Spleen (tissue), 11 donors: Measurements from ENCODE around the gene FCGR2B. TPM values are rescaled to one million over a fixed set of nuclear protein-coding genes. Genes with fewer than 3 reads are reported as not detected.

ENCODE experiments used
- DNase-seq: peaks from one replicate; pipeline ENCODE4 v3.0.0-alpha.2; 2020
- H3K27ac ChIP-seq, 8 donors: fragments of 200-600 bp; sonication (generic) in 7 of 8; 1 replicate in 4 of 8; 2 replicates in 4 of 8; pipeline versions ENCODE4 v1.5.0 to v1.8.0; 2016 to 2021; ENCODE audit warnings: inconsistent platforms in 4 of 8, mild to moderate bottlenecking in 4 of 8, moderate library complexity in 1 of 8
- H3K27me3 ChIP-seq, 7 donors: fragments of 200-600 bp; sonication (generic) in 6 of 7; replicated peaks in 1 of 7; 1 replicate in 4 of 7; 2 replicates in 3 of 7; pipeline versions ENCODE4 v1.5.0 to v1.8.0; 2016 to 2021; ENCODE audit warnings: inconsistent platforms in 3 of 7, mild to moderate bottlenecking in 1 of 7
- H3K36me3 ChIP-seq, 6 donors: fragments of 200-600 bp; sonication (generic) in 5 of 6; 1 replicate in 4 of 6; 2 replicates in 2 of 6; pipeline versions ENCODE4 v1.5.0 to v1.8.0; 2016 to 2021; ENCODE audit warnings: inconsistent platforms in 2 of 6
- H3K4me1 ChIP-seq, 6 donors: fragments of 200-600 bp; sonication (generic) in 5 of 6; 1 replicate in 3 of 6; 2 replicates in 3 of 6; pipeline versions ENCODE4 v1.5.0 to v1.8.0; 2016 to 2021; ENCODE audit warnings: inconsistent platforms in 3 of 6
- H3K4me3 ChIP-seq, 8 donors: fragments of 200-600 bp; sonication (generic) in 7 of 8; 1 replicate in 4 of 8; 2 replicates in 4 of 8; pipeline versions ENCODE4 v1.5.0 to v1.8.0; 2016 to 2021; ENCODE audit warnings: inconsistent platforms in 4 of 8, mild to moderate bottlenecking in 4 of 8, moderate library complexity in 2 of 8
- H3K9me3 ChIP-seq, 8 donors: fragments of 200-600 bp; sonication (generic) in 7 of 8; 1 replicate in 4 of 8; 2 replicates in 4 of 8; pipeline versions ENCODE4 v1.5.0 to v1.8.0; 2016 to 2021; ENCODE audit warnings: inconsistent platforms in 4 of 8
- POLR2A ChIP-seq, 3 donors: fragments of 450-650 bp; IDR thresholded peaks; one replicate each; pipeline ENCODE4 v1.5.1; 2017; ENCODE audit warnings: antibody characterized with exemption in 3 of 3, mild to moderate bottlenecking in 1 of 3
- POLR2AphosphoS5 ChIP-seq, 3 donors: sonication (generic); formaldehyde crosslinking; IDR thresholded peaks; one replicate each; pipeline ENCODE4 v1.5.1; 2017; ENCODE audit warnings: antibody characterized with exemption in 3 of 3
- WGBS, 5 donors: extraction: QIAGEN DNeasy Blood & Tissue Kit in 3 of 5; methylation state at CpG; one replicate each; pipeline versions ENCODE4 v1.1.5 to v1.1.7; 2013 to 2018; 5-methylcytosine and 5-hydroxymethylcytosine counted together
- intact Hi-C: fragments of 100-400 bp; cut with DNase I; formaldehyde crosslinking; loops from one replicate; pipeline ENCODE4 v1.15.0; 2023; ENCODE audit warnings: low total_unique reads
- polyA plus RNA-seq, 3 donors: library from polyadenylated mRNA; stranded (reverse); fragments of 200-250 nt; gene quantifications; one replicate each; pipeline ENCODE4 v1.2.1, GENCODE V29; 2013
- total RNA-seq, 7 donors: library from RNA; depleted of rRNA in 3 of 7; stranded (reverse); fragments of >200 nt in 3 of 7; fragmentation: NEBNext Ultra II Directional in 4 of 7; extraction: Animal tissue kit (Norgen Biotek cat#: 25700) in 4 of 7; gene quantifications; one replicate each; pipeline versions ENCODE4 v1.1.0 to v1.2.1, GENCODE V29; 2016 to 2021
- TF ChIP-seq, protein P1 (sequence below), 11 experiments: fragments of 200-600 bp in 7 of 11; fragments of 450-650 bp in 4 of 11; sonication (generic) in 4 of 11; IDR thresholded peaks in 8 of 11; conservative IDR thresholded peaks in 3 of 11; 1 replicate in 7 of 11; 2 replicates in 4 of 11; pipeline versions ENCODE4 v1.4.0 to v1.8.0; 2016 to 2021; ENCODE audit warnings: antibody characterized with exemption in 11 of 11, inconsistent platforms in 4 of 11, mild to moderate bottlenecking in 1 of 11
- donor health status: healthy with polysubstance abuse.
- donor health status: DM: no; HTN: no; CAD: no; lungs with moderate emphysema.
- donor health status: DM: no; HTN: no; CAD: no.
- donor health status: Bipolar disorder and iron deficiency.
- donor health status: healthy.
- donor health status: DM: no; HTN: no; CAD: no.
- donor health status: DM: yes; HTN: yes; CAD: no.

Gene FCGR2B
- total and polyA plus RNA-seq, 10 donors, result 29.7 to 66.7 (median 42.5) TPM

DNA sequence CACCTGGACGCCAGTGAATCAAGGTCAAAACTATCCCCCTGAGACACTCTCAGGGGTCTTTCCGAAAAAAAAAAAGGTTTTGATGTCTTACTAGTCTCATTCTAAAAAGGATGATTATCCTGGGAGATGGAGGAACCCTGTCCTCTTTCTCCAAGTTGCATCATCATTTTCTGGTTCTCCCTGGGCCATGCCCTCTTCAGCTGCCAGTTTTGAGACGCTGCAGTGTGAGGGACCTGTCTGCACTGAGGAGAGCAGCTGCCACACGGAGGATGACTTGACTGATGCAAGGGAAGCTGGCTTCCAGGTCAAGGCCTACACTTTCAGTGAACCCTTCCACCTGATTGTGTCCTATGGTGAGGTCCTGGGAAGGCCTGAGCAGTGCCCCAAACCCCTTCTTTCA lies 47.6 kb downstream of the FCGR2B start:
- intact Hi-C loops, result no loop called here
- TF ChIP-seq POLR2A (IDR thresholded peaks at IDR 0.05) (no peak), POLR2AphosphoS5 (IDR thresholded peaks at IDR 0.05) (no peak)
- TF ChIP-seq, protein P1, sequence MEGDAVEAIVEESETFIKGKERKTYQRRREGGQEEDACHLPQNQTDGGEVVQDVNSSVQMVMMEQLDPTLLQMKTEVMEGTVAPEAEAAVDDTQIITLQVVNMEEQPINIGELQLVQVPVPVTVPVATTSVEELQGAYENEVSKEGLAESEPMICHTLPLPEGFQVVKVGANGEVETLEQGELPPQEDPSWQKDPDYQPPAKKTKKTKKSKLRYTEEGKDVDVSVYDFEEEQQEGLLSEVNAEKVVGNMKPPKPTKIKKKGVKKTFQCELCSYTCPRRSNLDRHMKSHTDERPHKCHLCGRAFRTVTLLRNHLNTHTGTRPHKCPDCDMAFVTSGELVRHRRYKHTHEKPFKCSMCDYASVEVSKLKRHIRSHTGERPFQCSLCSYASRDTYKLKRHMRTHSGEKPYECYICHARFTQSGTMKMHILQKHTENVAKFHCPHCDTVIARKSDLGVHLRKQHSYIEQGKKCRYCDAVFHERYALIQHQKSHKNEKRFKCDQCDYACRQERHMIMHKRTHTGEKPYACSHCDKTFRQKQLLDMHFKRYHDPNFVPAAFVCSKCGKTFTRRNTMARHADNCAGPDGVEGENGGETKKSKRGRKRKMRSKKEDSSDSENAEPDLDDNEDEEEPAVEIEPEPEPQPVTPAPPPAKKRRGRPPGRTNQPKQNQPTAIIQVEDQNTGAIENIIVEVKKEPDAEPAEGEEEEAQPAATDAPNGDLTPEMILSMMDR (IDR thresholded peaks at IDR 0.05 in 8 of 11, conservative IDR thresholded peaks at IDR 0.05 in 3 of 11), result no peak
- WGBS, 5 donors, result 75 to 88% (median 81%) methylated on average over 3 to 4 of the region's 4 CpGs

DNA sequence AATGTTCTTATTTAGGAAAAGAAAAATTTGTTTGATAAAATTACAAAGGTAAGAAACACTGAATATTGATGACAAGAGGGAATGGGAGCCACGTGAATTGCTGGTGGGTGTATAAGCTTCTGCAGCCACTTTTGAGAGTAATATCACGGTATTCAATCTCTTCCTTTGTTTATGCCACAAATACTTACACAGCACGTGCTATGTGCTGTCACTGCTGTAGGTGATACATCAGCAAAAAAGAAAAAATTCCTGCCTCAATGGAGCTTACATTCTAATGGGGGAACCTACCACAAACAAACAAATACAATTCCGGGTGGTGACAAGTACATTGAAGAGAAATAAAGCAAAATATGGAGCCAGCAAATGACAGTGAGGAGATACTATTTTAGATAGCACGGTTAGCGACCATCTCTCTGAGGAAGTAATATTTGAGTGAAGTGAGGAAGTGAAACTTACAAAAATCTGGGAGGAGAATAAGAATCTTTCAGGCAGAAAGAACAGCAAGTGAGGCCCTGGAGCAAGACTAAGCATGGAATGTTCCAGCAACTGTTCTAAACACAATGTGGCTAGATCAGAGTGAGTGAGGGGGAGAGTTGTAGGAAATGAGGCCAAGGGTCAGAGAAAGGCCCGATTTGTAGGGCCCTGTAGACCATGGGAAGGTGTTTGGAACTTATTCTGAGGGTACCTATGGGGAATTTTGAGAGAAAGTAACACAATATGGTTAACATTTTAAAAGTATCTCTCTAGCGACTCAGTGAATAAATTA lies 55.8 kb downstream of the FCGR2B start:
- no peak for DNase-seq
- peaks cover 0 to 29% (median 0%) of the 10 kb centered on the region in 7 donors for H3K27me3 ChIP-seq
- peaks cover 6 to 56% (median 22%) of the 10 kb centered on the region in 6 donors for H3K4me1 ChIP-seq
- TF ChIP-seq POLR2AphosphoS5 (IDR thresholded peaks at IDR 0.05), result no peak
- TF ChIP-seq, protein P1 (IDR thresholded peaks at IDR 0.05 in 8 of 11, conservative IDR thresholded peaks at IDR 0.05 in 3 of 11), result no peak
- TF ChIP-seq POLR2A (IDR thresholded peaks at IDR 0.05), result no peak
- 41 to 49% (median 44%) methylated on average over 8 of the region's 8 CpGs for WGBS, 5 donors
- no peaks in the 10 kb centered on the region for H3K9me3 ChIP-seq
- H3K36me3 ChIP-seq, result peaks cover 0 to 5% (median 0%) of the 10 kb centered on the region in 6 donors
- H3K4me3 ChIP-seq, result no peak overlapping the region
- intact Hi-C loops, result no loop called here
- H3K27ac ChIP-seq, result peak overlapping the region in 5 of 8 donors; percentile 1 to 70 (median 38)

More for the DNA sequence above, 47.6 kb downstream of the FCGR2B start:
- H3K4me3 ChIP-seq, result no peak overlapping the region
- peaks cover 0 to 40% (median 0%) of the 10 kb centered on the region in 6 donors for H3K36me3 ChIP-seq
- no peak overlapping the region for H3K27ac ChIP-seq
- peaks cover 0 to 43% (median 12%) of the 10 kb centered on the region in 6 donors for H3K4me1 ChIP-seq
- H3K9me3 ChIP-seq, result no peaks in the 10 kb centered on the region
- peaks cover 0 to 21% (median 0%) of the 10 kb centered on the region in 7 donors for H3K27me3 ChIP-seq
- DNase-seq, result no peak

DNA sequence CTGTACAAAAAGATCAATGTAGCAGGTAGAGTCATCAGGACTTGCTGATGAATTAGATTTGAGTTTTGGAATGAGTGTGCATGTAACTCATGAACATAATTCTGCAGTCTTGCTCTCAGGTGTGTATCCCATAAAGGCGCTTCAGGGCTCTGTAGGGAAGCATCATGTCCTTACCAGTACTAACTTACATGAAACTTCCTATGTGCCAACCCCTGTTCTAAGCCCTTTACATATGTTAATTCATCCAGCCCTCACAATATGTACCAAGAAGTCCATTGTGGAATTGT lies 56.3 kb downstream of the FCGR2B start:
- H3K36me3 ChIP-seq, result peaks cover 0 to under 1% (median 0%) of the 10 kb centered on the region in 6 donors
- peaks cover 6 to 56% (median 22%) of the 10 kb centered on the region in 6 donors for H3K4me1 ChIP-seq
- 81 to 93% (median 89%) methylated on average over 1 of the region's 1 CpG for WGBS, 5 donors
- DNase-seq, result no peak
- TF ChIP-seq POLR2AphosphoS5 (IDR thresholded peaks at IDR 0.05), result no peak
- no peak for TF ChIP-seq POLR2A (IDR thresholded peaks at IDR 0.05)
- TF ChIP-seq, protein P1 (IDR thresholded peaks at IDR 0.05 in 8 of 11, conservative IDR thresholded peaks at IDR 0.05 in 3 of 11), result no peak
- intact Hi-C loops, result no loop called here
- peaks cover 0 to 29% (median 0%) of the 10 kb centered on the region in 7 donors for H3K27me3 ChIP-seq
- H3K27ac ChIP-seq, result peak overlapping the region in 4 of 8 donors; percentile 21 to 70 (median 47)
- no peak overlapping the region for H3K4me3 ChIP-seq
- H3K9me3 ChIP-seq, result no peaks in the 10 kb centered on the region

DNA sequence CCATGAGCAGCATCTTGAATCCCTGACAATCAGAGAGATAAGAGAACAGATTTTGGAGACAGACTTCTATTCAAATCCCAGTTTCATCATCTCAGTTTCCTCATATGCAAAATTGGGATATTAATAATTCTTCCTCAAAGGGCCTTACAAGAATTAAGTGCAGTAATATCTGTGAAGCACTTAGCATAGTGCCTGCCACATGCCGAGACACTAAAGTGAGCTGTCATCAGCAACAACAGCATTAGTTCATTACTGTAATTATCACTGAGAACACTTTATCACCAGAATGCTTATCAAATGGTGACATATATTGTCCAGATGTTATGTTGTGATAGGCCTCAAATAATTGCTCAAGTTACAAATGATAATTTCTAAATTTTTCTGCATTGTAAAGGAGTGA lies 57.5 kb downstream of the FCGR2B start:
- peaks cover 0 to 39% (median 0%) of the 10 kb centered on the region in 7 donors for H3K27me3 ChIP-seq
- 78 to 93% (median 84%) methylated on average over 1 of the region's 1 CpG for WGBS, 5 donors
- no peak for DNase-seq
- no peak overlapping the region for H3K27ac ChIP-seq
- H3K4me1 ChIP-seq, result peaks cover 6 to 63% (median 27%) of the 10 kb centered on the region in 6 donors
- H3K9me3 ChIP-seq, result no peaks in the 10 kb centered on the region
- H3K4me3 ChIP-seq, result no peak overlapping the region
- intact Hi-C loops, result no loop called here
- H3K36me3 ChIP-seq, result no peaks in the 10 kb centered on the region
- TF ChIP-seq POLR2A (IDR thresholded peaks at IDR 0.05) (no peak), POLR2AphosphoS5 (IDR thresholded peaks at IDR 0.05) (no peak)
- TF ChIP-seq, protein P1 (IDR thresholded peaks at IDR 0.05 in 8 of 11, conservative IDR thresholded peaks at IDR 0.05 in 3 of 11), result no peak
